ENCODE results near the gene MED31. TPM values are rescaled to one million over a fixed set of nuclear protein-coding genes. Genes with fewer than 3 reads are reported as not detected.

The MED31 gene
- total RNA-seq, result 10 to 100 TPM; 10.3 to 13.3 TPM

DNA sequence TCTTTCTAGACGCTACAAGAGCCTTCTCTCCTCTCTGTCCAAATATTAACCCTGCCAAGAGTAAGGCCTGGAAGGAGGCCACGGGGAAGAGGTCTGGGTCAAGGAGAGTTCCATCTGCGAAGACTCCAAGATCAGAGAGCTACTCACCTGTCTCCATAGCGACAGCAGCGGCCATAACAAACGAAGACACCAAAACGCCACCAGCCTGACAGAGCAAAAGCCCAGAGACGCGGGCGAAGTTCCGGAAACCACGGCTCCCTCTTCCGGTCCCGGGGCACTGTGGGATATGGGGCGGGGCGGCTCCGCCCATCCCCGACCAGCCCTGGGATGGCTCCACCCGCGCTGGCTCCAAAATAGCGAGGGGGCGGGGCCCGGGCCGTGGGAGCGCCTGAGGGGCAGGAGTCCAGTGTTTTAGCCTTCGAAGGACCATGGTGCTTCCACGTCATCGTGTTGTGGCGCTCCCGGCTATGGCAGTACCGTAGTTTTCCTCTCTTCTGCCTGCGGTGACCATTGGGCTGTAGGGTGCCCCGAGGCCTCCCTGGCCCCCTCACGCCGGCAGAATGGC, at the start of gene MED31, which contains the start of gene C17orf100:
MED31 (minus strand) TSS at position 252 of the 565 bp plus-strand sequence; CDS start at position 175, 77 bp downstream.
C17orf100 (plus strand) TSS at position 409 of the 565 bp plus-strand sequence; CDS start at position 561, 152 bp downstream.

GRCh38 chr17:6640536-6641246, 10.7 kb downstream of the MED31 start, which contains the start of the genes KIAA0753 and TXNDC17:
KIAA0753 (minus strand) TSS chr17:6640711; CDS start chr17:6635103, 5,608 bp downstream.
TXNDC17 (plus strand) TSS chr17:6641060; CDS start chr17:6641083, 23 bp downstream.

Small RNA genes lying within 50 kb of the gene (small RNA-seq; reads per million reads assigned to genes)
- gene MIR4520-1 (0 to 0.26 reads per million in 2 donors), gene RNA5SP435 (0.39 to 0.41 reads per million in 2 donors)

Other genes with a start within 250 kb of the MED31 start
- gene AIPL1, start 216.5 kb downstream of the MED31 start, total RNA-seq, result under 1 TPM in 1 of 2 donors, not detected in 1; 0.34 TPM
- gene PIMREG, start 207.2 kb downstream of the MED31 start, total RNA-seq, result 10 to 100 TPM; 23.4 to 57.6 TPM
- under 1 TPM; 0.33 to 0.69 TPM for gene PITPNM3, start 95.0 kb downstream of the MED31 start, total RNA-seq
- gene KIAA0753, start 10.9 kb downstream of the MED31 start, total RNA-seq, result 10 to 100 TPM; 14.1 to 22.0 TPM
- 100 to 1,000 TPM in 1 of 2 donors, 10 to 100 TPM in 1; 95.0 to 104 TPM for gene TXNDC17, start 10.5 kb downstream of the MED31 start, total RNA-seq
- gene C17orf100, start 157 bp upstream of the MED31 start, total RNA-seq, result under 1 TPM; under 0.01 to 0.33 TPM
- gene SLC13A5, start 61.8 kb upstream of the MED31 start, total RNA-seq, result not detected
- gene XAF1, start 104.4 kb upstream of the MED31 start, total RNA-seq, result 100 to 1,000 TPM; 215 to 239 TPM
- gene FBXO39, start 124.6 kb upstream of the MED31 start, total RNA-seq, result 1 to 10 TPM in 1 of 2 donors, under 1 TPM in 1; 1.00 to 1.0 TPM
- gene TEKT1, start 180.1 kb upstream of the MED31 start, total RNA-seq, result not detected

Measured in melanocyte of skin (primary cell).